ENCODE measurements around the gene ZC2HC1C. TPM values are rescaled to one million over a fixed set of nuclear protein-coding genes. Genes with fewer than 3 reads are reported as not detected.

Gene ZC2HC1C
- total and polyA plus RNA-seq, 9 of the 15 experiments (the other 6 are each of a cell fraction or from before 2014, with no cell fraction given): 6.3 to 9.2 (median 7.7) TPM

- POLR2A ChIA-PET: interaction anchor here (0.6 to 0.7 kb wide), 2 partner anchors 132 to 154 kb away, joined by 3 read pairs; no protein-coding TSS in a partner anchor
- Histone ChIP-seq H2AFZ (ENCODE audit: low read depth, low read length) (no peak overlapping the region), H3K36me3 (ENCODE audit: control insufficient read depth, insufficient read depth, low read length) (peaks cover 34% of the 10 kb centered on the region; the same call in 2 of the 3 replicates), H3K9ac (ENCODE audit: insufficient read depth in 1 of 2, low read depth in 2 of 2, low read length in 2 of 2) (no peak overlapping the region), H3K4me2 (ENCODE audit: insufficient read depth, low read length) (no peak overlapping the region), H3K9me3 (replicated peaks; ENCODE audit: control insufficient read depth, insufficient read depth, low read depth, low read length) (no peaks in the 10 kb centered on the region), H3K9me1 (ENCODE audit: control insufficient read depth, insufficient read depth, low read length) (no peaks in the 10 kb centered on the region), H3K79me2 (ENCODE audit: control insufficient read depth, insufficient read depth, low read length) (no peaks in the 10 kb centered on the region), H3K4me1 (replicated peaks in 1 of 2; ENCODE audit: control insufficient read depth in 2 of 2, insufficient read depth in 2 of 2, low read length in 2 of 2) (no peaks in the 10 kb centered on the region), H4K20me1 (replicated peaks; ENCODE audit: control insufficient read depth, insufficient read depth, low read length) (no peaks in the 10 kb centered on the region), H3K27me3 (ENCODE audit: control insufficient read depth in 2 of 2, insufficient read depth in 2 of 2, low read length in 2 of 2) (no peaks in the 10 kb centered on the region), H3K27ac (ENCODE audit: extremely low read depth, low read depth, low read length) (no peak overlapping the region), H3K4me3 (no peak overlapping the region)
- CTCF ChIA-PET (ENCODE audit: low intra/inter-chr PET ratio): no interaction called here
- 50% methylated on average over 1 of the region's 1 CpG for WGBS (ENCODE audit: insufficient coverage, low coverage, missing lambda C conversion rate)
- DNase-seq (ENCODE audit: extremely low read depth in 1 of 4, low spot score in 3 of 4) (no peak), ATAC-seq (no peak), FAIRE-seq (no peak)
- TF ChIP-seq TEAD4 (IDR thresholded peaks at IDR 0.05; ENCODE audit: low read length): no peak
- TF ChIP-seq TEAD4 (CRISPR knock-in tag; IDR thresholded peaks at IDR 0.05; ENCODE audit: borderline replicate concordance): no peak
- TF ChIP-seq BRD4 (IDR thresholded peaks at IDR 0.05): no peak
- TF ChIP-seq KDM1A (IDR thresholded peaks at IDR 0.05): no peak
- TF ChIP-seq MXI1 (IDR thresholded peaks at IDR 0.05; ENCODE audit: low read depth, low read length): no peak
- no peak for TF ChIP-seq YY1 (IDR thresholded peaks at IDR 0.05; ENCODE audit: borderline replicate concordance in 1 of 3, control insufficient read depth in 1 of 3, extremely low read depth in 1 of 3, insufficient read depth in 3 of 3, insufficient read length in 1 of 3, insufficient replicate concordance in 2 of 3, low read depth in 1 of 3, low read length in 2 of 3)
- TF ChIP-seq HNRNPLL (IDR thresholded peaks at IDR 0.05; ENCODE audit: low read depth, low read length, poor library complexity, severe bottlenecking): no peak
- TF ChIP-seq ZNF551 (CRISPR knock-in tag; IDR thresholded peaks at IDR 0.05): no peak
- no peak for TF ChIP-seq BRF2 (IDR thresholded peaks at IDR 0.05; ENCODE audit: borderline replicate concordance, insufficient read depth, insufficient read length)
- TF ChIP-seq TSHZ1 (CRISPR knock-in tag; IDR thresholded peaks at IDR 0.05): no peak
- no peak for TF ChIP-seq SMAD3 (CRISPR knock-in tag; conservative IDR thresholded peaks at IDR 0.05)
- no peak for TF ChIP-seq DDX20 (tag; IDR thresholded peaks at IDR 0.05; ENCODE audit: low read depth)
- no peak for TF ChIP-seq TEAD1 (CRISPR knock-in tag; IDR thresholded peaks at IDR 0.05)
- TF ChIP-seq NR2C1 (IDR thresholded peaks at IDR 0.05): no peak
- TF ChIP-seq NR2C1 (tag; IDR thresholded peaks at IDR 0.05): no peak
- no peak for TF ChIP-seq ARNT (IDR thresholded peaks at IDR 0.05)
- TF ChIP-seq PHB (CRISPR knock-in tag; IDR thresholded peaks at IDR 0.05): no peak
- no peak for TF ChIP-seq HDGF (IDR thresholded peaks at IDR 0.05)
- TF ChIP-seq SNAPC5 (CRISPR knock-in tag; IDR thresholded peaks at IDR 0.05): no peak
- TF ChIP-seq ATF7 (IDR thresholded peaks at IDR 0.05): no peak
- BruUV-seq (replicated peaks): no TSS peak
- intact Hi-C loops (cut with micrococcal nuclease) (no loop called here), in situ Hi-C loops (cut with MboI) (no loop called here)
Measured at GRCh38 chr14:75083271-75083670, 13.8 kb downstream of the ZC2HC1C start.

All from K562 (cell line).